NCI-H748 (cell line): Measurements from ENCODE around the gene CHST8.
"Not testable (repeated sequence)": the region's sequence is repeated elsewhere in the genome, so short reads cannot be mapped to it uniquely, and the experiment has no call there.

Experiments used
- DNase-seq: peaks from one replicate; lab custom pipeline; 2025; ENCODE audit not compliant: unreplicated experiment; lab: John Stamatoyannopoulos, UW

The CHST8 gene

DNA sequence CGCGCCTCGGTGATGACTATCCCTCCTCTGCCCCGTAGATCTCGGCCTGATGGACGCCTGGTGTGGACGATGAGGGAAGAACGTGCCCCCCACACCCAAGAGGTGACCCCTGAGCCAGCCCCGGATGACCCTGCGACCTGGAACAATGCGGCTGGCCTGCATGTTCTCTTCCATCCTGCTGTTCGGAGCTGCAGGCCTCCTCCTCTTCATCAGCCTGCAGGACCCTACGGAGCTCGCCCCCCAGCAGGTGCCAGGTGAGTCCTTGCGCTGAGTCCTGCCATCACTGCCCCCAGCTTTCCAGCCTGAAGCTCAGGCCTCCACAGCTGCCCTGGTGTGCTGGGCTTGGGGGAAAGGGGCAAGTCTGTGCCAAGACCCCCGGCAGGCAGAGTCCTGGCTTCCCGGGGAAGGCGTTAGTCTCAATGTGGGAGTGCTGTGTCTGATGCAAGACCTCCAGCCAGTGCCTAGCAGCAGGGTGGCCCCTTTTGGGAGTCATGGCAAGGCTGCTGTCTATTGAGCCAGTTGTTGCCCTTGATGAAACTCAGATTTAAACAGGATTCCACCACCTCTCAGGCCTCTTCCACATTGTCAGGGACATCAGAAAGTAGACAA, 67.5 kb downstream of the CHST8 start:
- DNase-seq: no peak

DNA sequence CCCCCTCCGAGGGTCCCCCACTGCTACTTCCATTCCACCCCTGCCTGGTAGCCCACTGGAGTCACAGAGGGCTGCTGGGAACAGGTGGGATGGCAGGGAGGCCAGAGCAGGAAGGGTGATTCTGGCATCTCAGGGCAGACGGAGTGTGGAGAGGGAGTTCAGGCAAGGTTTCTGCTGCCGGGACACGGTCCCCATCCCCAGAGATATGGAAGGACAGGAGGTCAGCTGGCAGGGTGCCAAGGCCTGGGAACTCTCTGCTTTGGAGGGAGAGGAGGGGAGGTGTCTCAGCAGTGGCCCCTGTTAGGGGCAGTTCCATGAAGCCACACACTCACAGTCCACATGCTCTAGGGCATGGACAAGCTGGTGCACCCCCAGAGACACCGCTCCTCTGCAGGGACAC, 68.1 kb downstream of the CHST8 start:
- DNase-seq: no peak

DNA sequence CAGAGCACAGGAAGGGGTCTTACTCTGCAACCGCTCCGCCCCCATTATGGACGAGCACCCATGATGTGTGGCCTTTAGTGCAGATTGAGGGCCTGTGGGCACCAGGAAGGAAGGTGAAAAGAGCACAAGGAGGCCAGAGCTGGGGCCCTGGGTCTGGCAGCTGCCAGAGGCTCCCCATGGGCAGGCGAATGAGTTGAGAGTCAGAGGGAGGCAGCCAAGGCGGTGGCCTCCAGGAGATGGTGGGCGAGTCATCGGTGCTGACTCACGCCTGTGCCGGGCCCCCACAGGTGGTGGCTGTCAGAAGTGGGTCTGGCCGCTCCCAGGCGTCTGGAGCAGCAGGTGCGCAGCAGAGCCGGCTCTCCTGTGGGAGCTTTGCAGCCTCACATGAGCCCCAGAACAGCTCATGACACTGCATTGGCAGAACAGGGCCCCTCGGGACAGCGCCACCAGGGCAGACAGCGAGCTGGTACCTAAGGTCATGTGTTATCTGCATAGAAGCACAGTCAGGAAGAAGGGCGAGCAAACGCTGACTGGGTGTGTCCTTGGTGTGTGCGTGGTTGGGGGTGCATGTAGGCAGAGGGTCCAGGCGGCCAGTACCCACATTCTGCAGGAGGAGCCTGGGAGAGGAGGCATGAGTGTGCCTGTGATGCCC, 68.8 kb downstream of the CHST8 start:
- DNase-seq: no peak

- no peak for DNase-seq
These were observed 69.3 kb downstream of the CHST8 start for GRCh38 chr19:33691030-33691427.

- no peak for DNase-seq
These were observed 70.0 kb downstream of the CHST8 start for GRCh38 chr19:33691736-33692135.

- no peak for DNase-seq
These were observed 71.9 kb downstream of the CHST8 start for GRCh38 chr19:33693678-33694077.

DNA sequence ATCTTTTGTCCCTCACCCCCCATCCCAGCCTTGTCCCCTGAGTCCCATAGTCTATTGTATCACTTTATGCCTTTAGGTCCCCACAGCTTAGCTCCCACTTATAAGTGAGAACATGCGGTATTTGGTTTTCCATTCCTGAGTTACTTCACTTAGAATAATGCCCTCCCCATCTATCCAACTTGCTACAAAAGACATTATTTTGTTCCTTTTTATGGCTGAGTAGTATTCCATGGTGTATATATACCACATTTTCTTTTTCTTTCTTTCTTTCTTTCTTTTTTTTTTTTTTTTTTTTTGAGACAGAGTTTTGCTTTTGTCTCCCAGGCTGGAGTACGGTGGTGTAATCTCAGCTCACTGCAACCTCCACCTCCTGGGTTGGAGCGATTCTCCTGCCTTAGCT, 73.8 kb downstream of the CHST8 start:
- not testable (repeated sequence) for DNase-seq

GRCh38 chr19:33697766-33698165, 76.0 kb downstream of the CHST8 start:
- DNase-seq: no peak

GRCh38 chr19:33698576-33699435, 77.1 kb downstream of the CHST8 start:
- DNase-seq: no peak

DNA sequence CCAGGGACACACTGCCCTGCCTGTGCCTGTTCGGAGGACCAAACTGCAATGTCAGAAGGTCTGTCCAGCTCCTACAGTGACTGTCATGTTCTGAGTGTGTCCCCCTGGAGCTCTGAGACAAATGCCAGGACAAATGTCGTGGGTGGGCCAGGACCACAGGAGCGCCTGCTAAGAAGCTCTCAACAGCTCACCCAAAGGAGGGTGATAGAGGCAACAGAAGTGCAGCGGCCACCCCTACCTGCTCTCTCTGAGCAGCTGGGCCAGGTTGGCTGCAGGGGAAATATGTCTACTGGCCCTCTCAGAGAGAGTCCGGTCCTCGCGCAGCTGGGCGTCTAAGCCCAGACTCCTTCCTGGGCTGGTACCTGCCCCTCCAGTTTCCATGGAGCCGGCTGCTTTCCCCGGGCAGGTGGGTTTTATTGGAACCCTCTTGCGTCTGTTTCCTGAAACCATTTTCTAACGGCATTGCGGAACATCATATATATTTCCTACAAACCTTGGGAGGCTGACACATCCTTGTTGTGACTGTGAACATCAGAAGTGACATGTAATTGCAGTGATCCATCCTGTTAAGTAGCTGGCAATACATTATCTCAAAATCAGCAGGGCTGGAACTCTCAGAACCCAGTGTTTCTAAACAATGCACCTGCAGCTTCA, 78.1 kb downstream of the CHST8 start:
- no peak for DNase-seq

GRCh38 chr19:33700408-33701013, 78.8 kb downstream of the CHST8 start:
- DNase-seq: no peak

GRCh38 chr19:33701565-33701964, 79.8 kb downstream of the CHST8 start:
- DNase-seq: no peak

GRCh38 chr19:33702606-33703437, 81.1 kb downstream of the CHST8 start:
- DNase-seq: no peak

DNA sequence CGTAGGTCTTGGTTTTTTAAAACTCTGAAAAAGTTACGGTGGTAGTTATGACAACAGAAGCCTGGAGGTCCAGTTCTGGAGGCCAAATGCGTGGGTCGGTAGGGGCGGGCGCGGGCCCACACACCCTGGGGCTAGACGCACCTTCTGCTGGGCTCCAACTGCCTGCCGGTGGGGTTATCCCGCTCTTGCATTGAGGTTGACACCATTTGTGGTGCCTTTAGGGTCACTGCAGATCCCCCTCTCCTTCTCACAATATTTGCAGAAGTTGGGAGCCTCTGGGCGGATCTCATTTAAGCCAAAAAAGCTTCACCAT, 81.6 kb downstream of the CHST8 start:
- no peak for DNase-seq

DNA sequence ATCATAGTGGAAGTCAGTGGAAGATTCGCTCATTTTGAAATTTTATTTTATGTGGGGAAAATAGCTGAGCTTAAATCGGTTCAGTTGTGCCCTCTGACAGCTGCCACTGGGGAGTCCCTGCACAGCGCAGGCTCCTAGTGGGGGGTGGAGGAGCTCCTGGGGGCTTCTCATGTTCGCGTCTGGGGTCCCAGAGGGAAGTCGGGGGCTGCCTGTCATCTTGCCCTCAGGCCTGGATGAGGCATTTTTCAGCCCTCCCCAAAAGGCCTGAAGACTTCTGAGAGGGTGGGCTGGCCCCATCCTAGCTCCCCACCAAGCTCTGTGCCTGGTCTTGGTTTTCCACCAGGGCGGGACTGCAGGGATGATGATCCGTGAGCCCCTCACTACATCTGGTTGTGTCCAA, 82.1 kb downstream of the CHST8 start:
- DNase-seq: no peak

GRCh38 chr19:33704271-33704670, 82.5 kb downstream of the CHST8 start:
- no peak for DNase-seq

DNA sequence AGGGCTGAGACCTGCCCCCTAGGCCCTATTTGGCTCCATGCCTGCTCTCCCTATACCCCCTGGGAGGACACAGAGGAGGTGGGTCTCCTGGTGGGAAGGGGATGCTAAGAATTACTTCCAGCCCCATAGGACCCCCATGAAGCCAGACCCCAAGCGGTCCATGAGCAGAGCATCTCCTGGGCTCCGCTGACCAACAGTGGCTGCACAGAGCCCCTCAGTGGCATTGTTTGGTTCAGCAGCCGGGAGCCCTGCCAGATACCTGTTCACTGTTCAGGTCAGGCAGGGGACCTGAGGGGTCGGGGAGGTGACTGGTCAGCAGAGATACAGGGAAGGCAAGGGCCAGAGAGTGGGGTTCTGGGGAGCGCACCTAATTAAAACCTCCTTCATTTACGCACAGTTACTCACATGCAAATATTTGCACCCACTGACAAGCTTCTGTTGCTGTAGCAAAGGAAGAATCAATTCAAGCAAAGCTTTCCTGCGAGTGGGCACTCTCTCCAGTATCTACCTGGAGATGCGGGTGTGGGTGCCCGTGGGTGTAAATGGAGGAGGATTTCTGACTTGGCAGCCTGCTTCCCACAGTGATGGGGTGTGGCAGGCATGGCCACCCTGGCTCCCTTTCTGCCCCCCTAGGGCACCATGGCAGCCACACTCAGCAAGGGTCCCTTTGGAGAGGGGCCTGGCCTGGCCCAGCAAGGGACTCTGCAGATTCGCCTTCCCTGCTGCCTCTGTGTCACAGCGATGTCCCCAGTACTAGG, 83.5 kb downstream of the CHST8 start:
- no peak for DNase-seq

GRCh38 chr19:33705860-33706259, 84.1 kb downstream of the CHST8 start:
- no peak for DNase-seq

GRCh38 chr19:33706631-33707030, 84.9 kb downstream of the CHST8 start:
- peak; percentile 18 for DNase-seq

GRCh38 chr19:33712268-33712667, 90.5 kb downstream of the CHST8 start:
- DNase-seq: no peak
